GM23248 (cell line): Measurements from ENCODE around the gene GUCA2B. TPM values are rescaled to one million over a fixed set of nuclear protein-coding genes. Genes with fewer than 3 reads are reported as not detected.

ENCODE experiments used
- DNase-seq: peaks from one replicate; pipeline ENCODE4 v3.0.0-alpha.2; 2015
- H2AFZ ChIP-seq: fragments of 200-600 bp; sonication (generic); 2 replicates; pipeline ENCODE4 v1.6.1; 2016; ENCODE audit warnings: antibody characterized with exemption
- H3F3A ChIP-seq: fragments of 200-600 bp; sonication (generic); 2 replicates; pipeline ENCODE4 v1.6.1; 2016; ENCODE audit warnings: mild to moderate bottlenecking, antibody characterized with exemption, mixed run types; ENCODE audit not compliant: insufficient read depth
- H3K27ac ChIP-seq: fragments of 200-600 bp; sonication (generic); 2 replicates; pipeline ENCODE4 v1.5.1; 2016; ENCODE audit warnings: mild to moderate bottlenecking
- H3K27me3 ChIP-seq: fragments of 200-600 bp; sonication (generic); replicated peaks from 2 replicates; pipeline ENCODE4 v1.6.1; 2016; ENCODE audit warnings: mild to moderate bottlenecking; ENCODE audit not compliant: insufficient read depth
- H3K36me3 ChIP-seq: fragments of 200-600 bp; sonication (generic); 2 replicates; pipeline ENCODE4 v1.6.1; 2016; ENCODE audit warnings: low read depth, mild to moderate bottlenecking
- H3K4me1 ChIP-seq: fragments of 200-600 bp; sonication (generic); 2 replicates; pipeline ENCODE4 v1.6.1; 2016; ENCODE audit warnings: mild to moderate bottlenecking; ENCODE audit not compliant: insufficient read depth
- H3K4me2 ChIP-seq: fragments of 200-600 bp; sonication (generic); one replicate; pipeline ENCODE4 v1.6.1; 2016; ENCODE audit warnings: mild to moderate bottlenecking; ENCODE audit not compliant: unreplicated experiment
- H3K4me3 ChIP-seq: fragments of 200-600 bp; sonication (generic); 2 replicates; pipeline ENCODE4 v1.5.1; 2016; ENCODE audit warnings: mild to moderate bottlenecking
- H3K79me2 ChIP-seq: fragments of 200-600 bp; sonication (generic); 2 replicates; pipeline ENCODE4 v1.6.1; 2016; ENCODE audit warnings: mild to moderate bottlenecking; ENCODE audit not compliant: insufficient read depth
- H3K9ac ChIP-seq: fragments of 200-600 bp; sonication (generic); 2 replicates; pipeline ENCODE4 v1.6.1; 2016; ENCODE audit warnings: mild to moderate bottlenecking
- H3K9me2 ChIP-seq: fragments of 200-600 bp; sonication (generic); 2 replicates; pipeline ENCODE4 v1.6.1; 2016; ENCODE audit warnings: mixed run types, mild to moderate bottlenecking, moderate library complexity; ENCODE audit not compliant: insufficient read depth
- H3K9me3 ChIP-seq: fragments of 200-600 bp; sonication (generic); one replicate; pipeline ENCODE4 v1.6.1; 2017; ENCODE audit warnings: low read depth
- H4K20me1 ChIP-seq: fragments of 200-600 bp; sonication (generic); 2 replicates; pipeline ENCODE4 v1.6.0; 2016; ENCODE audit not compliant: insufficient read depth
- EZH2 ChIP-seq: fragments of 200-600 bp; sonication (generic); IDR thresholded peaks from 2 replicates; pipeline ENCODE4 v1.6.1; 2018; ENCODE audit warnings: antibody characterized with exemption, mild to moderate bottlenecking; ENCODE audit not compliant: insufficient read depth, poor library complexity, severe bottlenecking
- EZH2phosphoT487 ChIP-seq: fragments of 200-600 bp; sonication (generic); IDR thresholded peaks from 2 replicates; pipeline ENCODE4 v1.6.1; 2018; ENCODE audit warnings: antibody characterized with exemption, moderate library complexity, mild to moderate bottlenecking, low read depth; ENCODE audit not compliant: insufficient read depth
- WGBS, 2 experiments: methylation state at CpG; one replicate each; pipeline ENCODE4 v1.1.6; 2015 to 2017; ENCODE audit warnings: low lambda C conversion rate in 2 of 2, low coverage in 1 of 2; ENCODE audit errors: missing lambda C conversion rate in 2 of 2; 5-methylcytosine and 5-hydroxymethylcytosine counted together
- in situ Hi-C: fragments of 300-500 bp; cut with MboI; formaldehyde crosslinking; loops from 2 replicates; pipeline ENCODE4 v1.15.0; 2020
- polyA plus RNA-seq: library from polyadenylated mRNA; unstranded; fragments of >200 nt; fragmentation: Nextera tagmentation; extraction: Ambion mirVana; gene quantifications from 2 replicates; pipeline ENCODE4 v1.2.1, GENCODE V29; 2016
- total RNA-seq: library from RNA; depleted of rRNA; stranded (reverse); fragments of >200 nt; shearing (Covaris generic); gene quantifications from 2 replicates; pipeline ENCODE4 v1.2.3, GENCODE V29; 2014

Gene GUCA2B
- total and polyA plus RNA-seq, 2 experiments from 2014 or later, result not detected

GRCh38 chr1:42184616-42185015 lies 31.4 kb downstream of the GUCA2B start:
- Histone ChIP-seq H3K9ac (no peak overlapping the region), H3K4me1 (peaks cover 16% of the 10 kb centered on the region), H3K4me2 (no peak overlapping the region), H3K79me2 (no peaks in the 10 kb centered on the region; the same call in 1 of the 2 replicates), H3F3A (peaks cover 29% of the 10 kb centered on the region), H3K36me3 (peaks cover 33% of the 10 kb centered on the region), H3K9me3 (no peaks in the 10 kb centered on the region), H4K20me1 (no peaks in the 10 kb centered on the region), H3K4me3 (no peak overlapping the region), H2AFZ (no peak overlapping the region), H3K9me2 (no peaks in the 10 kb centered on the region), H3K27ac (no peak overlapping the region), H3K27me3 (no peaks in the 10 kb centered on the region)
- in situ Hi-C loops, result no loop called here
- DNase-seq, result no peak
- TF ChIP-seq EZH2phosphoT487 (no peak), EZH2 (no peak)
- WGBS, 2 experiments, result 74 to 84% methylated on average over 3 of the region's 3 CpGs

- in situ Hi-C loops, result no loop called here
- peak overlapping the region; percentile 28 for H3K27ac ChIP-seq
Measured at GRCh38 chr1:42186152-42186551, 32.9 kb downstream of the GUCA2B start.

GRCh38 chr1:42189931-42190853 lies 37.0 kb downstream of the GUCA2B start:
- H3K79me2 ChIP-seq, result peaks cover 14% of the 10 kb centered on the region; the same call in 1 of the 2 replicates
- no peaks in the 10 kb centered on the region for H3K9me3 ChIP-seq
- WGBS, 2 experiments, result 74 to 82% methylated on average over 6 of the region's 6 CpGs
- DNase-seq, result no peak
- H3F3A ChIP-seq, result peaks cover 29% of the 10 kb centered on the region
- no peaks in the 10 kb centered on the region for H4K20me1 ChIP-seq
- no peak overlapping the region for H3K4me2 ChIP-seq
- no peak overlapping the region for H3K9ac ChIP-seq
- H2AFZ ChIP-seq, result no peak overlapping the region
- H3K4me1 ChIP-seq, result peaks cover 16% of the 10 kb centered on the region
- H3K4me3 ChIP-seq, result no peak overlapping the region
- H3K27ac ChIP-seq, result no peak overlapping the region
- no peak for TF ChIP-seq EZH2
- no peak for TF ChIP-seq EZH2phosphoT487
- no peaks in the 10 kb centered on the region for H3K27me3 ChIP-seq
- no peaks in the 10 kb centered on the region for H3K9me2 ChIP-seq
- in situ Hi-C loops, result no loop called here
- H3K36me3 ChIP-seq, result peaks cover 38% of the 10 kb centered on the region

More at GRCh38 chr1:42186152-42186551, 32.9 kb downstream of the GUCA2B start:
- Histone ChIP-seq H3K9ac (0 out of 2 replicates have a peak overlapping the region, but pooled peaks have one; percentile 18), H3K4me3 (0 out of 2 replicates have a peak overlapping the region, but pooled peaks have one; percentile 10), H3K36me3 (peaks cover 35% of the 10 kb centered on the region), H3F3A (peaks cover 29% of the 10 kb centered on the region), H2AFZ (no peak overlapping the region), H3K27me3 (no peaks in the 10 kb centered on the region), H4K20me1 (no peaks in the 10 kb centered on the region), H3K9me3 (no peaks in the 10 kb centered on the region), H3K9me2 (no peaks in the 10 kb centered on the region), H3K79me2 (no peaks in the 10 kb centered on the region; the same call in 1 of the 2 replicates), H3K4me2 (peak overlapping the region; percentile 34), H3K4me1 (peaks cover 16% of the 10 kb centered on the region)
- WGBS, 2 experiments, result 12 to 16% methylated on average over 3 of the region's 3 CpGs
- TF ChIP-seq EZH2phosphoT487 (no peak), EZH2 (no peak)
- peak; percentile 82 for DNase-seq

DNA sequence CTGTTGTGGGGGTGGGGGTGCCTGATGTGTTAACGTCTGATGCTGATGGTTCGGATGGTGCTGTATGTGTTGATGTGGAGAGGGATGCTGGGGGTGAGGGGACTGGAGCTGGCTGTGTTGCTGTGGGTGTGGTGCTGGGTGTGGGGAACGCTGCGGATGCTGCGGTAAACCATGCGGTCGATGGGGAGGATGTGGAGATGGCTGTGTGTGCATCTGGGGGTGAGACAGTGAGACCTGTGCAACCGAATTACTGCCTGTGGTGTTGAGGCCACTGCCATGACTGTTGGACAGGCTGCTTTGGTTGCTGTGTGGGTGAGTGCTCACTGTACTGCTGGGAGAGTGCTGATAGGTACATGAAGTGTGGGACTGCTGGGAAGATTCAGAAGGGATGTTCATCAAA lies 38.1 kb downstream of the GUCA2B start:
- Histone ChIP-seq H4K20me1 (no peaks in the 10 kb centered on the region), H3F3A (peaks cover 18% of the 10 kb centered on the region), H3K4me2 (no peak overlapping the region), H3K9ac (no peak overlapping the region), H3K36me3 (peaks cover 38% of the 10 kb centered on the region), H3K27ac (no peak overlapping the region), H3K9me2 (no peaks in the 10 kb centered on the region), H3K4me3 (no peak overlapping the region), H3K9me3 (no peaks in the 10 kb centered on the region), H2AFZ (no peak overlapping the region), H3K27me3 (no peaks in the 10 kb centered on the region), H3K79me2 (peaks cover 14% of the 10 kb centered on the region; the same call in 1 of the 2 replicates), H3K4me1 (peaks cover 7% of the 10 kb centered on the region)
- 89 to 90% methylated on average over 8 of the region's 8 CpGs for WGBS, 2 experiments
- in situ Hi-C loops, result no loop called here
- no peak for DNase-seq
- TF ChIP-seq EZH2 (no peak), EZH2phosphoT487 (no peak)
